T-cell (primary cell): ENCODE measurements around the gene DCDC2. TPM values are rescaled to one million over a fixed set of nuclear protein-coding genes. Genes with fewer than 3 reads are reported as not detected.
"Not testable (repeated sequence)": the region's sequence is repeated elsewhere in the genome, so short reads cannot be mapped to it uniquely, and the experiment has no call there.

ENCODE experiments used
- ATAC-seq, 4 experiments: fragments of 200-7000 bp in 3 of 4; fragments of 150-1000 bp in 1 of 4; cut with Tn5 transposase; replicated peaks in 1 of 4; 1 replicate in 3 of 4; 2 replicates in 1 of 4; pipeline ENCODE4 v1.10.0; 2021; ENCODE audit warnings: moderate library complexity in 3 of 4, mild to moderate bottlenecking in 2 of 4, moderate number of reproducible peaks in 1 of 4
- CTCF ChIA-PET, 2 donors: fragments of 300-600 bp; sonication (Branson Sonifier 250); formaldehyde crosslinking; loops; one replicate each; lab custom pipeline; 2022; ENCODE audit warnings: antibody characterized with exemption in 2 of 2; lab: Charles Lee
- POLR2A ChIA-PET, 2 donors: fragments of 300-600 bp; sonication (Branson Sonifier 250); formaldehyde crosslinking; loops; one replicate each; lab custom pipeline; 2022; ENCODE audit warnings: antibody characterized with exemption in 2 of 2; lab: Charles Lee
- DNase-seq, 35 experiments: peaks; one replicate each; pipeline versions ENCODE4 v3.0.0 to v3.0.0-alpha.2; 2013 to 2023
- H3K27ac ChIP-seq: one replicate; pipeline ENCODE4 v1.5.1; 2013; ENCODE audit warnings: low read length
- H3K27me3 ChIP-seq, 2 experiments: replicated peaks in 1 of 2; 1 replicate in 1 of 2; 2 replicates in 1 of 2; pipeline versions ENCODE4 v1.6.1 to v1.7.0; 2013; ENCODE audit warnings: low read length in 1 of 2, mixed read lengths in 1 of 2; ENCODE audit not compliant: control insufficient read depth in 2 of 2, insufficient read depth in 2 of 2; ENCODE audit errors: extremely low read depth in 1 of 2
- H3K36me3 ChIP-seq, 2 donors: 1 replicate in 1 of 2; 2 replicates in 1 of 2; pipeline versions ENCODE4 v1.6.1 to v1.7.0; 2013; ENCODE audit warnings: low read length in 1 of 2; ENCODE audit not compliant: control insufficient read depth in 2 of 2, insufficient read depth in 1 of 2; ENCODE audit errors: extremely low read depth in 1 of 2
- H3K4me1 ChIP-seq, 2 experiments: 1 replicate in 1 of 2; 2 replicates in 1 of 2; pipeline versions ENCODE4 v1.6.1 to v1.7.0; 2013; ENCODE audit warnings: low read length in 2 of 2, mixed read lengths in 1 of 2; ENCODE audit not compliant: insufficient read depth in 2 of 2, control insufficient read depth in 1 of 2; ENCODE audit errors: extremely low read depth in 1 of 2
- H3K4me3 ChIP-seq, 2 donors: 1 replicate in 1 of 2; 2 replicates in 1 of 2; pipeline versions ENCODE4 v1.5.1 to v1.7.0; 2013; ENCODE audit warnings: mild to moderate bottlenecking in 2 of 2, low read length in 1 of 2, moderate library complexity in 1 of 2; ENCODE audit not compliant: control insufficient read depth in 1 of 2; ENCODE audit errors: extremely low read depth in 1 of 2
- H3K9me3 ChIP-seq: 2 replicates; pipeline ENCODE4 v1.7.0; 2013
- H3K27ac Mint-ChIP-seq, 2 donors: one replicate each; pipeline ENCODE4 v1.8.0; 2020 to 2021; ENCODE audit warnings: mild to moderate bottlenecking in 2 of 2, mixed read lengths in 2 of 2
- H3K27me3 Mint-ChIP-seq, 2 donors: one replicate each; pipeline ENCODE4 v1.8.0; 2021 to 2022; ENCODE audit warnings: mixed read lengths in 2 of 2
- H3K36me3 Mint-ChIP-seq: one replicate; pipeline ENCODE4 v1.8.0; 2021; ENCODE audit warnings: mixed read lengths
- H3K4me1 Mint-ChIP-seq, 3 donors: one replicate each; pipeline ENCODE4 v1.8.0; 2020 to 2022; ENCODE audit warnings: mixed read lengths in 3 of 3, mild to moderate bottlenecking in 1 of 3
- H3K4me3 Mint-ChIP-seq, 3 donors: one replicate each; pipeline ENCODE4 v1.8.0; 2020 to 2022; ENCODE audit warnings: mild to moderate bottlenecking in 3 of 3, mixed read lengths in 3 of 3, moderate library complexity in 3 of 3
- H3K9me3 Mint-ChIP-seq, 3 donors: one replicate each; pipeline ENCODE4 v1.8.0; 2020 to 2022; ENCODE audit warnings: mixed read lengths in 3 of 3
- WGBS: methylation state at CpG from one replicate; pipeline ENCODE4 v1.1.5; 2013; ENCODE audit warnings: missing lambda C conversion rate; ENCODE audit not compliant: insufficient coverage; 5-methylcytosine and 5-hydroxymethylcytosine counted together
- total RNA-seq, 35 experiments: library from RNA in 6 of 35; stranded (reverse) in 6 of 35; fragments of 120-200 nt in 1 of 35; gene quantifications; one replicate each; pipeline versions ENCODE4 v1.2.1 to v1.2.4 and lab custom pipeline; 2013 to 2026

The DCDC2 gene
- total RNA-seq, 5 donors from 2014 or later (not counting 1 experiment from before 2014, with no cell fraction given), result 0.09 to 0.58 (median 0.13) TPM; not detected in 1

DNA sequence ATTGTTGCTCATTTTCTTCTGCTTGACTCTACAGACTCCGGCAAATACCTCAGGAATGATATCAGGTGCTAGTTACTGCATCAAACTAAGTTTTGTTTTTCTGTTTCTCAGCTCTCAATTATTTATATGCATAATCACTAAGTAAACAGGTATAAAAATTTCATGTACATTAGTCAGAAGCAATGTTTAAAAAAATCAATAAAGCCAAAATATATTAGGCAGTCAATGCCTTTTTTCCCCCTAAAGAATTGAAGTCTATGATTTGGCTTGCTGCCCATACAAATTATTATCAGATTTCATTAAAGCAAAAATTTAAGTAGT is 24.3 kb upstream of the DCDC2 start:
- no peak overlapping the region for H3K4me3 Mint-ChIP-seq
- CTCF ChIA-PET, result interaction anchor here in 1 of 2 donors (0.7 kb wide), 1 partner anchor 99 kb away, joined by 3 read pairs; no protein-coding TSS in a partner anchor

DNA sequence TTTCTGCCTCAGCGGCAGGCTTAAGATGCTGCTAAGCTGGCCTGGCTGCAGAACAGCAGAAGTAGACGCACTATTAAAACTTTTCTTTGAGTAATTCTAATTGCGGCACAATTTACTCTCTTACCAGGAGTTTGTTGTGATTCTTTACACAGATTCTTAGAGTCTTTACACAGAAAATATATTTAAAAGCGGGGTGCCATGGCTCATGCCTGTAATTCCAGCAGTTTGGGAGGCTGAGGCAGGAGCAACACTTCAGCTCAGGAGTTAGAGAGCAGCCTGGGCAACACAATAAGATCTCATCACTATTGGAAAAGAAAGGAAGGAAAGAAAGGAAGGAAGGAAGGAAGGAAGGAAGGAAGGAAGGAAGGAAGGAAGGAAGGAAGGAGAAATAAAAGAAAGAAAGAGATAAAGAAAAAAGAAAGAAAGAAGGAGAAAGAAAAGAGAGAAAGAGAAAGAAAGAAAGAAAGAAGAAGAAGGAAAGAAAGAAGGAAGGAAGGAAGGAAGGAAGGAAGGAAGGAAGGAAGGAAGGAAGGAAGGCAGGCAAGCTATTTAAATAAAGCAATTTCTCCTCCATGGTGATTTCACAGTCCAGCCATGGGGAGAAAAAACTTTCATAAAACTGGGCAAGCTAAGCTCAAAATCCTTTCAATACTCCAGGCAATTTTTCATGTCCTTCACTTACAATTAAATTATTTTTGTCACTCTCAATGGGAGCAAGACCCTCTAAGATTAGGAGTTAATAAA is 23.8 kb upstream of the DCDC2 start:
- Mint-ChIP-seq H3K4me3 (no peak overlapping the region), H3K27ac (no peak overlapping the region), H3K36me3 (no peaks in the 10 kb centered on the region), H3K27me3 (peaks cover 16 to 25% of the 10 kb centered on the region in 2 donors), H3K4me1 (no peaks in the 10 kb centered on the region), H3K9me3 (no peaks in the 10 kb centered on the region)
- ChIA-PET POLR2A (no interaction called here), CTCF (interaction anchor here in 1 of 2 donors (0.7 kb wide), 1 partner anchor 99 kb away, joined by 3 read pairs; no protein-coding TSS in a partner anchor)
- no CpG with 5 or more reads among the region's 4 CpGs for WGBS
- Histone ChIP-seq H3K27me3 (peaks cover 0 to 8% of the 10 kb centered on the region in 2 experiments), H3K4me3 (no peak overlapping the region), H3K4me1 (no peaks in the 10 kb centered on the region), H3K9me3 (no peaks in the 10 kb centered on the region), H3K27ac (no peak overlapping the region), H3K36me3 (no peaks in the 10 kb centered on the region)
- DNase-seq (no peak), ATAC-seq (no peak)

More for the DNA sequence above, 24.3 kb upstream of the DCDC2 start:
- Mint-ChIP-seq H3K4me1 (no peaks in the 10 kb centered on the region), H3K36me3 (no peaks in the 10 kb centered on the region), H3K9me3 (no peaks in the 10 kb centered on the region), H3K27me3 (peaks cover 13 to 25% of the 10 kb centered on the region in 2 donors), H3K27ac (no peak overlapping the region)
- Histone ChIP-seq H3K27me3 (peaks cover 0 to 10% of the 10 kb centered on the region in 2 experiments), H3K4me1 (no peaks in the 10 kb centered on the region), H3K36me3 (no peaks in the 10 kb centered on the region), H3K9me3 (no peaks in the 10 kb centered on the region), H3K27ac (no peak overlapping the region), H3K4me3 (no peak overlapping the region)
- DNase-seq, result no peak
- ATAC-seq, result no peak
- POLR2A ChIA-PET, result no interaction called here
- no CpG with 5 or more reads among the region's 1 CpG for WGBS

DNA sequence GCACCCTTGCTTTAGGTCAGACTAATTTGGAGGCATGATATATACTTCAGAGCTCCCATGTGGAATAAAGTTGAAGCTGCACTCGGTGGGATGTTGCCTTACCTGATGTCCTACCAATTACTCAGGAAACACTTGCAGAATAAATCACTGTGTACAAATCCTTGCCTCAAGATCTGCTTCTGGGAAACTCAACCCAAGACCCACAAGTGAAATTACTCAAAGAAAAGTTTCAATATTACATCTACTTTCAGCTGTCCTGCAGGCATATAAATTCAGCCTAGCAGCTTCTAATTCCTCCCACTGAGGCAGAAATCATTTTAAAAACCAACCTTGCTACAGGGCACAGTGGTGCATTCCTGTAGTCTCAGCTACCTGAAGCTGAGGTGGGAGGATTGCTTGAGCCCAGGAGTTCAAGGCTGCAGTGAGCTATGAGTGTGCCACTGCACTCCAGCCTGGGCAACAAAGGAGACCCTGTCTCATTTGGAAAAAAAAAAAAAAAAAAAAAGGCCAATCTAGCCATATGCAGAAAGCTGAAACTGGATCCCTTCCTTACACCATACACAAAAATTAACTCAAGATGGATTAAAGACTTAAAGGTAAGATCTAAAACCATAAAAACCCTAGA is 20.7 kb upstream of the DCDC2 start:
- CTCF ChIA-PET, result no interaction called here
- Histone ChIP-seq H3K4me3 (no peak overlapping the region), H3K27me3 (peaks cover 0 to 6% of the 10 kb centered on the region in 2 experiments), H3K36me3 (no peaks in the 10 kb centered on the region), H3K9me3 (no peaks in the 10 kb centered on the region), H3K27ac (no peak overlapping the region), H3K4me1 (no peaks in the 10 kb centered on the region)
- no peak for DNase-seq
- no peak for ATAC-seq
- POLR2A ChIA-PET, result no interaction called here
- Mint-ChIP-seq H3K27ac (no peak overlapping the region), H3K4me3 (no peak overlapping the region), H3K36me3 (no peaks in the 10 kb centered on the region), H3K9me3 (peaks cover 0 to under 1% (median 0%) of the 10 kb centered on the region in 3 donors), H3K4me1 (no peaks in the 10 kb centered on the region), H3K27me3 (peaks cover 17% of the 10 kb centered on the region in 2 donors)
- WGBS, result no CpG with 5 or more reads among the region's 1 CpG

DNA sequence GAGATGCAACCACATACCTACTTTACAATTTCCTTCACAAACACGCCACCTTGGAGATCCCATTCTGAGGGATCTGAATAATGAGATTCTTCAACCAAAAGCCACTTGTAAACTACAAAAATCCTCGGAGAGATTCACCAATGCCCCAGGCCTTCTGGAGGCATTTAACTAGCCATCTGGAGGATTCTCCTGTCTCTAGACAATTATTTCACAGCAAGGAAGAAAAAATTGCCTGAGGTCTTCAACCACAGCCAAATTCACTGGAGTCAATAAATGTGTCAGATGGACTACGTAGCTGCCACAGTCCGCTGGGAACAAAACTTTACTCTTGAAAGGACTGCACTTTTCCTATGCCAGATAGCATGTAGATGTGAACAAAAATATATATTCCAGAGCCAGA is 19.0 kb upstream of the DCDC2 start:
- WGBS, result 61% methylated on average over 2 of the region's 4 CpGs
- H3K9me3 Mint-ChIP-seq, result peaks cover 0 to 6% (median 0%) of the 10 kb centered on the region in 3 donors
- no peaks in the 10 kb centered on the region for H3K36me3 ChIP-seq
- H3K27me3 Mint-ChIP-seq, result peaks cover 24% of the 10 kb centered on the region in 2 donors
- no peak overlapping the region for H3K4me3 ChIP-seq
- peaks cover 0 to 6% of the 10 kb centered on the region in 2 experiments for H3K27me3 ChIP-seq
- H3K4me1 Mint-ChIP-seq, result no peaks in the 10 kb centered on the region
- CTCF ChIA-PET, result no interaction called here
- no peak overlapping the region for H3K4me3 Mint-ChIP-seq
- no peak overlapping the region for H3K27ac ChIP-seq
- no peaks in the 10 kb centered on the region for H3K9me3 ChIP-seq
- POLR2A ChIA-PET, result no interaction called here
- H3K36me3 Mint-ChIP-seq, result no peaks in the 10 kb centered on the region
- DNase-seq, result no peak
- no peaks in the 10 kb centered on the region for H3K4me1 ChIP-seq
- no peak overlapping the region for H3K27ac Mint-ChIP-seq
- no peak for ATAC-seq

DNA sequence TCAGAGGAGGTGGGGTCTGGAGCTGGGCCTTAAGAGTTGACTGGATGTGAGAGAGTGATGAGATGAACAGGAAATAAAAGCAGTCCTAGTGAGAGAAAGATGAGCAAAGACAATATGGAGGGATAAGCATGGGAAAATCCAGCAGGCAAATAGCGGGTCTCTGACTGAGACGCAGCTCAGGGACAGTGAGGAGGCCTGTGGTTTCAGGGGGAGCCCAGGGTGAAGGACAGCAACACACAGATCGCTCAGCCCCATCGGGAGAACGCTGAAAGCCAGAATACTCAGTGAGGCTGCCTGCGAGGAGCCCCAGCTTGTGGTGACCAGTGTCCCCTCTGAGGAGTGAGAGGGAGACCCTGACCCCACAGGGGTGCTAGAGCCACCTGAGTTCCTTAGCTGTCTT is 16.8 kb upstream of the DCDC2 start:
- ChIA-PET CTCF (no interaction called here), POLR2A (no interaction called here)
- Mint-ChIP-seq H3K27ac (no peak overlapping the region), H3K4me1 (no peaks in the 10 kb centered on the region), H3K9me3 (peaks cover 0 to 6% (median 0%) of the 10 kb centered on the region in 3 donors), H3K4me3 (no peak overlapping the region), H3K27me3 (peaks cover 23 to 29% of the 10 kb centered on the region in 2 donors), H3K36me3 (no peaks in the 10 kb centered on the region)
- H3K27me3 ChIP-seq, result peaks cover 0 to 9% of the 10 kb centered on the region in 2 experiments
- no peaks in the 10 kb centered on the region for H3K36me3 ChIP-seq
- H3K4me1 ChIP-seq, result no peaks in the 10 kb centered on the region
- H3K4me3 ChIP-seq, result no peak overlapping the region
- DNase-seq, result no peak
- no peaks in the 10 kb centered on the region for H3K9me3 ChIP-seq
- H3K27ac ChIP-seq, result no peak overlapping the region
- no peak for ATAC-seq
- 70% methylated on average over 2 of the region's 6 CpGs for WGBS

DNA sequence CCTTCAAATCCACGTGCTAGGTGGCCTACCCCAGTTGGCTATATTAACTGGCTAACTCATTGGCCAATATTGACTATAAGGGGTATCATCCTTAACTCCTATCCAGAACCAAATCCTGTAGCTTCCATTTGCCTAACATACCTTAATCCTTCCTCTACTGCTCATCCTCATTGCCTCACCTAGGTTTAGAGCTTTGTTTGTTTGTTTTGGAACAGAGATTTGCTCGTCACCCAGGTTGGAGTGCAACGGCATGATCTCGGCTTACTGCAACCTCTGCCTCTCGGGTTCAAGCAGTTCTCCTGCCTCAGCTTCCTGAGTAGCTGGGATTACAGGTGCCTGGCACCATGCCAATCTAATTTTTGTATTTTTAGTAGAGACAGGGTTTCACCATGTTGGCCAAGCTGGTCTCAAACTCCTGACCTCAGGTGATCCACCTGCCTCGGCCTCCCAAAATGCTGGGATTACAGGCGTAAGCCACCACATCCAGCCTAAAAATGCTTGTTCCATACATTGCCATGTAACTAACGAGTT is 7.3 kb upstream of the DCDC2 start:
- peaks cover 0 to 18% of the 10 kb centered on the region in 2 experiments for H3K27me3 ChIP-seq
- H3K27ac Mint-ChIP-seq, H3K4me3 Mint-ChIP-seq, H3K9me3 Mint-ChIP-seq, H3K9me3 ChIP-seq, H3K36me3 Mint-ChIP-seq, CTCF ChIA-PET, H3K36me3 ChIP-seq, ATAC-seq, H3K4me3 ChIP-seq, H3K27ac ChIP-seq, H3K4me1 ChIP-seq, POLR2A ChIA-PET, DNase-seq: not testable (repeated sequence)
- Mint-ChIP-seq H3K4me1 (peaks cover 7 to 11% (median 10%) of the 10 kb centered on the region in 3 donors), H3K27me3 (peaks cover 20 to 27% of the 10 kb centered on the region in 2 donors)
- 82% methylated on average over 3 of the region's 8 CpGs for WGBS
